GM12872 (cell line): ENCODE measurements around the gene LRRC56.

Experiments used
- TF ChIP-seq, protein P1 (sequence below): IDR thresholded peaks from 3 replicates; pipeline ENCODE4 v1.5.1; 2011; ENCODE audit warnings: low read depth, mild to moderate bottlenecking, low read length, moderate library complexity; ENCODE audit not compliant: insufficient read depth

Gene LRRC56

DNA sequence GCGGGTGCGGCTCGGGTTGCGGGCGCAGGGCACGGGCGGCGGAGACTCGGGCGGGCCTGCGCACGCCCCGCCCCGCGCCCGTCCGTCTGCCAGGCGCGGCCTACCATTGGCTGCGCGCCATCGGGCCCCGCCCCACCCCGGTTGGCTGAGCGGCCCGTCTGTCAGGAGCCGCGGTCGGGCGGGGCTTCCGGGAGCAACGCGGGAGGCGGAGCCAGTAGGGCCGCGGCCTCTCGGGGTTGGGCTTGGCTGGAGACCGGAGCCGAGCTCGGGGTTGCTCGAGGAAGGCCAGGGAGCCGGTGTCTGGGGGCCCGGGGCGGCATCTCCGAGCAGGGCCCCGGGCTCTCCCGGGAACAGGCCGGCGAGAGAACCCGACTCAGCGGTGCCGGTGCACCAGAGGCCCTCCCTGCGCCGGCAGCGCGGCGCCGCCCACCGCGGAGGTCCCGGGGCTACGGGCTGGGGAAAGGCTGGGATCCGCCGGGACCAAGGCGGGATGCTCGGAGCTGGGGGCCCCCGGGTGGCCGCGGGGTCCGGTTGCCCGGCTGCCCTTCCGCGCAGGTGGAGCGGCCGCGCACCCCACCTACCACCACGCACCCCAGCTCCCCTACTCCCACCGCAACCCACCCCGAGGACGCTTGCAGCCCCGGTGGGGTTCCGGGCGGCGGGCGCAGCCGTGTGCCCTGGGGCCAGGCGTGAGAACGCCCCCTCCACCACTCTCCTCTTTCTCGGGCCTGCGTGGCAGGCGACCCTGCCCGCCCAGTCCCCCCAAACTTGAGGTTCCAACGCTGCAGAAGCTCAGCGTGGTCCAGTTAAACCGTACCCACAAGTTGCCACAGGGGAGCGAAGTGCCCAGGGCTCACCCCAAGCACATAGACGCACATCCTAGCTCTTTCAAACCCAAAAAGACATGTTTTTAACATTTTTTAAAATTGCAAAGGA lies 1.5 kb upstream of the LRRC56 start, which contains the start of gene HRAS:
HRAS (minus strand) TSS at position 58 of the 936 bp plus-strand sequence.
- TF ChIP-seq, protein P1, sequence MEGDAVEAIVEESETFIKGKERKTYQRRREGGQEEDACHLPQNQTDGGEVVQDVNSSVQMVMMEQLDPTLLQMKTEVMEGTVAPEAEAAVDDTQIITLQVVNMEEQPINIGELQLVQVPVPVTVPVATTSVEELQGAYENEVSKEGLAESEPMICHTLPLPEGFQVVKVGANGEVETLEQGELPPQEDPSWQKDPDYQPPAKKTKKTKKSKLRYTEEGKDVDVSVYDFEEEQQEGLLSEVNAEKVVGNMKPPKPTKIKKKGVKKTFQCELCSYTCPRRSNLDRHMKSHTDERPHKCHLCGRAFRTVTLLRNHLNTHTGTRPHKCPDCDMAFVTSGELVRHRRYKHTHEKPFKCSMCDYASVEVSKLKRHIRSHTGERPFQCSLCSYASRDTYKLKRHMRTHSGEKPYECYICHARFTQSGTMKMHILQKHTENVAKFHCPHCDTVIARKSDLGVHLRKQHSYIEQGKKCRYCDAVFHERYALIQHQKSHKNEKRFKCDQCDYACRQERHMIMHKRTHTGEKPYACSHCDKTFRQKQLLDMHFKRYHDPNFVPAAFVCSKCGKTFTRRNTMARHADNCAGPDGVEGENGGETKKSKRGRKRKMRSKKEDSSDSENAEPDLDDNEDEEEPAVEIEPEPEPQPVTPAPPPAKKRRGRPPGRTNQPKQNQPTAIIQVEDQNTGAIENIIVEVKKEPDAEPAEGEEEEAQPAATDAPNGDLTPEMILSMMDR, result no peak

DNA sequence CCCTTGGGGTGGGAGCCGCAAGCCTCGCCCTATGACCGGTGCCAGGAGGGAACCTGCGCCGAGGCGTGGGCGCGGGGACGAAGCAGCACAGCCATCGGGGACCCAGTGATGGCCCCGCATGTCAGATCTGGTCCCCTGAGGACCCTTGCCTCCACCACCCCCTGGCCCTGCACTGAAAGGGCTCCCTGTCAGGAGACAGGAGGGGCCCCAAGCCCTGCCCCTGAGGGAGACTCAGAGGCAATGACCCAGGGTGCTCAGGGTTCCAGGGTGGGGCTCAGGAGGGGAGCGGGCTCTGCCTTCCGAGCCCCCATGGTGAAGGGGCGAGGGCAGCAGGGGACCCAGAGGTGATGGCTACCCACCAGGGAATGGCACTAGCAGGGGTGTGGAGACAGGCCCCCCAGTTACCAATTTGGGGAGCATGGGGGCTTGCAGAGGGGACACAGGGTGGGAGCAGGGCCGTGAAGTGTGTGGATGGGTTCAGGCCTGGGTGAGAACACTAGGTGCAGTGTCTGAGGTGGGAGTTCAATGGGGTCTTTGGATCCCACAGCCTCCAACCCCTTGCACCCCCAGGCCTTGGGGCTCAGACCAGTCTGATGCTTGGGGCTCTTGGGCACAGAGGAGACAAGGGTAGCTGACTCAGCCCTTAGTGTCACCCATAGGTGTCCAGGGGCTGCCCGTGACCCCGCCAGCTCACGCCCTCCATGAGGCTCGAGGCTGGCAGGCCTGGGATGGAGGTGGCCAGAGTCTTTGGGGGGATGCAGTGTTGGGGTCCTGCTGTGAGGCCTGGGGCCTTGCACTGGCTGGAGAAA lies 499 bp downstream of the LRRC56 start:
- TF ChIP-seq, protein P1, result no peak

DNA sequence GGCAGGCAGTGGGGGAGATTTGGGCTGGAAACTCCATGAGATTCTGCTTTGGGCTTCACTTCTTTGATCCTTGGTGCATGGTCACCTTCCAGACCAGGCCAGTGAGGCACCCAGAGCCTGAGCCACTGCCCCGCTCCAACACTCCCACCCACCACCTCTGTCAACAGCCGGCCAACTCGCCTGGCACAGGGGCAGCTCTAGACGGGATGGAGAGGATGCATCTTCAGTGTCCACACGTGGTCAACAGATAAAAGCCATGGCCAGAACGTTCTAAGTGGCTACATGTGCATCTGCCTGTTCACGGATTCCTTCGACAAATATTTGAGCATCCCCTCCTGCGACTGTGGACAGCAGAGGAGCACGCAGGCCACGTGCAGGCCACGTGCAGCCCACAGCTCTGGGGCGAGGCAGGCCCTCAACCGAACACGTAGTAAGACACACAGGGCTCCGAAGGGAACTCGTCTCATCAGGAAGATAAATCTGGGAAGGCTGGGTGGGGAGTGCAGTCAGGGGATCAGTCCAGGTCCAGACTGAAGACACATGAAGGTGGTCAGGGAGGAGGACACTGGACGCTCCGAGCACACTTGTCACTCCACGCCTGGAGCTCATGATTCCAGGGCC lies 1.2 kb downstream of the LRRC56 start:
- TF ChIP-seq, protein P1, result no peak

DNA sequence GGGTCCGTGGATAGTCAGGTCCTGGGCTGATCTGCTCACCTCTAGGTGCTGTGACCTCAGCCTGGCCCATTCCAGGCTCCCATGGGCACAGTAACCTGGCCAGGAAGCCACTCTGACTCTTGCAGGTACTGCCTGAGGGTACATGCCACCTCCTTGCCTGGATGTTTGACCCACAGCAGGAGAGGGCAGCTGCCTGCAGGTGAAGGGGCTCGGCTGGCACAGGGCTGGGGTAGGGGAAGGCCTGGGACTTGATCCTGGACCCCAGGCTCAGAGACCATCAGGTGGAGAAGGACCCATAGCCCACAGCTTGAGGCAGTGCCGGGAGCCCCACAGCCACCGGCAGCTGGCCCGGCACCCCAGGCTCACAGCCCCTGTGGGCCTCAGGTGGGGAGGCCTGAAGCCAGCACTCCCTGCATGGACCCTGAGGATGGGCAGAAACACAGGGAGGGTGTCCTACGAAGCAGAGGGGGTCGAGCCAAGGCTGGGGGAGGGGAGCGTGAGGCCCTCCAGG lies 2.7 kb downstream of the LRRC56 start:
- TF ChIP-seq, protein P1, result no peak

DNA sequence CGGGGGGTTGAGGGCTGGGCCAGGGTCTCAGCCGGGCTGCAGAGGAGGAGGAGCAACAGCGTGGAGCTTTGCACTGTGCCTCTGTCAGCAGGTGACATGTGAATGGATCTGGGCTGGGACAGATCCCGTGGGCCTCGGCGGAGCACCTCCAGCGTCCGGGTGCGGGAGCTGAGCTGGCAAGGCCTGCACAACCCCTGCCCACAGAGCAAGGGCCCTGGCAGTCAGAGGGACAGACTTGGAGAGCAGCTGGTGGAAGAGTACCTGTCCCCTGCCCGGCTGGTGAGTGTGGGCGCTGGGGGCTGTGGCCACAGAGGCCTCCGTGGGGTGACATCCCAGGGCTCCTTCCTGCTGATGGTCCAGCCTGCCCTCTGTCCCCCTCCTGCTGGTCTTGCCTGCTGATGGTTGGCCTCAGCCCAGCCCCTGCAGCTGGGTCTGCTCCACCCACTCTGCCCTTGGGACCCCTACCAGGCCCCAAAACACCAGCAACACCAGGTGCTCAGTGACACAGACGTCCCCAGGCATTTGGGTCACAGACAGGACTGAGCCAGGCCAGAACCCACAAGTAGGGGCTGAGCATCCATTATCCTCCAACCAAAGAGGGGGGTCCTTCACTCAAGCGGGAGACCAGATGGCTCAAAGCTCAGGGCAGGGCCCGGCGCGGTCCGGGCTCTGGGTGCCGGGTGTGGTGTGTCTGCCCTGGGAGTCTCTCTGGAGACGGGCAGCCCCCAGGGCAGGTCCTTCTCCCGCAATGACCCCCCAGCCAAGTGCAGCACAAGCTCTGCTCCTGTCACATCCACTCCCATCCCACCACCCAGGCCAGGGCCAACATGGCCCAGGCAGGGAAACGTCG lies 3.5 kb downstream of the LRRC56 start:
- TF ChIP-seq, protein P1, result no peak

DNA sequence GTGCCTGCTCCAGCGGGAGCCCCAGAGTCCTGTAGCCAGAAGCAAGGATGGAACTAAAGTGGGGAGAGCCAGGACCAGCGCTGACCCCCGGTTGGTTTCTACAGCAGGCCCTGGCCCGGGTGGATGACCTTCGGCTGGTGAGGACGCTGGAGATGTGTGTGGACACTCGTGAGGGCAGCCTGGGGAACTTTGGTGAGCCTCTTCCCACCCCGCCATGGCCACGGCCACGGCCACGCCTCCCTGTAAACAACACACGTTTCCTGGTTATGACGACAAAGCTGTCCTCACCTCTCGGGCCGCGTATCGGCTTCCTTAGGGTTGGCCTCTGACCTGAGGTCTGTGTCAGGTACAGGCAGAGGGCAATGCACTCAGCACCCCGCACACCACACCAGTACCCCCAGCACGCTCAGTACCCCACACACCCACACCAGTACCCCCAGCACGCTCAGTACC lies 4.1 kb downstream of the LRRC56 start:
- TF ChIP-seq, protein P1, result no peak
